ENCODE results near the gene CABLES1.
A peak's percentile ranks its signal among the peaks of the same experiment; 100 is the strongest.

CABLES1 gene

DNA sequence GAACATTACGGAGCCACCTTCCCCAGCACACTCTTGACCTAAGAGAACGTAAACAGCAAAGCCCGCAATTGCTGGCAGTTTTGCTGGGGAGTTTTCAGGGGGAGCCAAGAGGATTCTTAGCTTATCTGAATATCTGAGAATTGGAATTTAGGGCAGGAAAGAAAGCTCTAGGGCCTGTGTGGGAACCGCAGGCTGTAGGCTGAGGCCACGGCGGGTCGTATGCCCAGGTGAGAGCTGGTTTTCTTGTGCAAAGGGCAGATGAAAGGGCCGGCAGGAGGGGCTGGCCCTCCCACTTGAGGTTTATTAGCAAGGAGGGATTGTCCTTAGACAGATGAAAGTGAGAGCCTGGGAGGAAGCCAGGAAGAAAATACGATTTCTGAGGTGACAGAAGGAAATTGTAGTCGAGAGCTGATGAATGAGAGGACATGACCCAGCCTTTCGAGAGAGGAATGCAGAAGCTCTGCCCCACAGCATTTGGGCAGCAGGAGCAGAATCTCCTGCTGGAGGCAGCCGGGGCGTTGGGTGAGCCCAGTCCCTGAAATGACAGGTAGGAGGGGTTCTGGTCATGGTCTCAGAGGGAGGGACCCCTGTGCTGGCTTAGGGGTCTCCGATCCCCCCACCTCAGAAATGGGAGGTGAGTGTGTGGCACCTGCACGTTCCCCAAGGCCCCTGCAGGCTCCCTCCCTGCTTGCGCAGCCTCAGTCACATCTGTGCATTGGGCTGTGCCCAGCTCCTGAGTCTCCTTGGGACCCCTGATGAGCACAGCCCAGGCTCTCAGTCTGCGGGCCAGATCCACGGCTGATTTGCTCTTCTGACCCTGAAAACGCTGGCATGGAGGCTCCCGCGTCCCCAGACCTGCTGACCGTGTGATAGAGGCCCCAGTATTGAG lies 61.1 kb downstream of the CABLES1 start:
- peak; percentile 45 for DNase-seq

- no peak for DNase-seq
Measured at GRCh38 chr18:23198217-23198845, 63.0 kb downstream of the CABLES1 start.

- no peak for DNase-seq
Measured at GRCh38 chr18:23200756-23201155, 65.5 kb downstream of the CABLES1 start.

- no peak for DNase-seq
Measured at GRCh38 chr18:23201741-23202140, 66.5 kb downstream of the CABLES1 start.

DNA sequence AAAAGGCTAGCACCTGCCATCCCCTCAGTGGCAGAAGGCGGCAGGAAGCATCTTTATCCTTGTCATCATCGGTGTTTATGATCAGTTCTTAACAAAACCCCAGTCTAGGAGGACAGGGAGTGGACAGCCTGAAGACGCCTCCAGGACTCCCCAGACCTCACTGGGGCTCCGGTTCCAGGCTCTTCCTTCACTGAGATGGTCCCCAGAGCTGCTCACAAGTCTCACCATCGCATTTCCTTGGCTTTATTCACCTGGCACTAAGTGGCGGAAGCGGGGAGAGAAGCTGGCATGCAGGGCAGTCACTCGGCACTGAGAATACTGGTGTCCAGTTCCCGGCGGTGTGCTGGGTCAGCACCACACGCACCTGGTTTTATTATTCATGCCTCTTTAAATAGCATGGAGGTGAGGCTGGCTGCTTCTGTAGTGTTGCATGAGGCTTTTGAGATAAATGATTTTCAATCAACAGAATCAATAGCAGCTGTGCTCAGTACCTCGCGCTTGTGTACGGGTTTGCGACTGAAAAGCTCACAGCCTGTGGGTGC lies 68.7 kb downstream of the CABLES1 start:
- no peak for DNase-seq

GRCh38 chr18:23204589-23205235 lies 69.4 kb downstream of the CABLES1 start:
- no peak for DNase-seq

DNA sequence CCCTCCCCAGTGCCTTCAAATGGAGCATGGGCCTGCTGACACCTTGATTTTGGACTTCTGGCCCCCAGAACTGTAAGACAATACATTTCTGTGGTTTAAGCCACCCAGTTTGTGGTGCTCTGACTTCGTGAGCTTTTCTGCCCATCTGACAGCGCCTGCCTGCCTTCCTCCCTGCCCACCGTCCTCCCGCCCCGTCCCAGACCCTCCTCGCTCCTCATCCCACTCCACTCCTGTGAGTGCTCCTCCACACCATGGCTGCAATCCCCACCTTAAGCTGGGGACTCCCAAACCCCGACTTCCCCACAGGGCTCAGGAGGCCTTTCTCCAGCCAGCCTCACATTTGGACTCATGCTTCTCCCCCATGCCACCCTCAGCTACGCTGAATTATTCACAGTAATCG lies 70.7 kb downstream of the CABLES1 start:
- DNase-seq: no peak

DNA sequence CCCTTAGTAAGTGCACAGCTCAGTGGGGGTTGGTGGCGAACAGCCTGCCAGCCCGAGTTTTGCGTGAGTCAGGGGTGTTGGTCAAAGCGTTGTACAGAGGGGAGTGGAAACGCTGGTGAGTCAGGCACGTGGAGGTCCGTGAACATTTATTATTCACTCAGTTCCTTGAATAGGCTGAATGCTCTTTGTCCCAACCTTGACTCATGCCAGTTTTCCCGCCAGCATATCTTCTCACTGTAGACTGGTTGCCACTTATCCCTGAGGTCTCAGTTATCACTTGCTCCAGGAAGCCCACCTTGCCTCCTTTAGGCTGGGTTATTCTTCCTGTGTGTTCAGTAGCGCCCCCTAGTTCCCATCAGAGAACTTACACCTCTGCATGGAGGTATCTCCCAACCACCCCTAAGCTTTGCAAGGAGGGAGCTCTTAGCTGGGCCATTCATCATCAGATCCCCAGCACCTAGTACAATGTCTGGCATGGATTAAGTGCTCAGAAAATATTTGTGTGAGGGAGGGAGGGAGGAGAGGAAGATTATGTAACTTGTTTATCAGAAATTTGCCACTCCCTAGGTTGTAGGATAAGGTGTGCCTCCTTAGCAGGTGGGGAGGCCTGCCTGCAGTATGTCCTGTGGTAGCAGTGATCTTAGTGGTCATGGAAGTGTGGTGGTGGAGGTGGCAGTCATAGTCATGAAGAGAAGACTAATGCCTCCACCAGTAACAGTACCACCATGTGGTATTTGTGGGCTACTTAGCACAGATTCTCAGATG lies 72.1 kb downstream of the CABLES1 start:
- DNase-seq: peak; percentile 25

GRCh38 chr18:23207994-23208393 lies 72.7 kb downstream of the CABLES1 start:
- DNase-seq: no peak

DNA sequence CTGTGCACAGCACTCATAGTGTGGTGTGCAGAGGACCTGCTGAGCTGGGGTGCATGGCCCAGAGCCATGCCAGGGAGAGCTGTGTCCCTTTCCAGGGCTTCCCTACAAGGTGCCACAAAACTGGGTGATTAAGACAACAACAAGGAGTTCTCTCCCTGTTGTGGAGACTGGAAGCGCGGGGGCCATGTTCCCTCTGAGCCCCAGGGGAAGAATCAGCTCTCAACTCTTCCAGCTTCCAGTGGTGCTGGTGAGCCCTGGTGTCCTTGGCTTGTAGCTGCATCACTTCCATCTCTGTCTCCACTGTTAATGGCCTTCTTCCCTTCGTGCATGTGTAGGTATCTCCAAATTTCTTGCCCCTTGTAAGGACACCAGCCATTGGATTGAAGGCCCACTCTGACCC lies 73.3 kb downstream of the CABLES1 start:
- no peak for DNase-seq

DNA sequence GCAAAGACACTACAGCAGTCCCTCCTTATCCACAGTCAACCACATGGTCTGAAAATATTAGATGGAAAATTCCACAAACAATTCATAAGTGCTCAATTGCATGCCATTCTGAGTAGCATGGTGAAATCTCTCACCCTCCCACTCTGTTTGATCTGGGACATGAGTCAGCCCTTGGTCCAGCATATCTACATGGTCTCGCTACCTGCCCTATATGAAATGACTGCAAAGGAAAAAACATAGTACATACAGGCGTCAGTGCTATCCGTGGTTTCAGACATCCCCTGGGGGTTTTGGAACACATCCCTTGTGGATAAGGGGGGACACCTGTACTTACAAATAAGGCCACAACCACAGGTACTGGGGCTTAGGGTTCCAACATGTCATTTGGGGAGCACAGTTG lies 73.7 kb downstream of the CABLES1 start:
- no peak for DNase-seq

DNA sequence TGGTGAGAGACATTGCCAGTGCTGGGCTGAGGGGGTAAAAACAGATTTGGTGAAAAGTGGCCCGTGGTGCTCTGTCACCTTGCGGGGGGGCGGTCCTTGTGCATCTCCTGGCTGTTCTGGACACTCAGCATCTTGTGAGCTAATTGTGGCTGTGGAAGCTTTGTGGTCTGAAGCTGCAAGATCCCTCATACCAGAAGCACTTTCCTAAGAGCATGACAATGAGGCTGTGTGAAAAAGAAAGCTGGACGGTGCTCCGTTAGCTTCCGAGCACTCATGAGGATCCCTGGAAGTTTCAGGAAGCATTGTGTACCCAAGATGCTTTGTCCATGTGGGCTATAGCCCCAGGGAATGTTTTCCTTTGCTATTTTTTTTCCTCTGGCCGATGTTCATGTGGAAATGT lies 74.5 kb downstream of the CABLES1 start:
- DNase-seq: peak; percentile 31

GRCh38 chr18:23210526-23210925 lies 75.2 kb downstream of the CABLES1 start:
- no peak for DNase-seq

DNA sequence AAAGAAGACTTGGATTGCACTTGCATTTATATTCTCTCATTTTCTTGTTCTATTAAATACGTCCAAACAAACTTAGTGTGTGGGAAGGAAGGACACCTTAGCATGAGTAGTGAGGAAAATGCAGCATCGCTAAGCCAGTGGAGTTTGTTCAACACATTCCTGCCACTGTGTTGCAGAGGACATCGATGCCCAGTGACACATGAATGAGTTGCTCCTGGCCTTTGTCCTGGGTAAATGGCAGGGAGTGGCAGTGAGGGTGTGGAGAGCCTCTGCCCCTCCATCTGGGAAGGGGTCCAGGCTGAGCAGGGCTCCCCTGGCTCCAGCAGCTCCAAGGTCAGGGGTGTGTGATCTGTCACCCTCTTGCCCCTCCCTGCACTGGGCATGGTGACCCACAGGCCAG lies 75.9 kb downstream of the CABLES1 start:
- DNase-seq: peak; percentile 37

DNA sequence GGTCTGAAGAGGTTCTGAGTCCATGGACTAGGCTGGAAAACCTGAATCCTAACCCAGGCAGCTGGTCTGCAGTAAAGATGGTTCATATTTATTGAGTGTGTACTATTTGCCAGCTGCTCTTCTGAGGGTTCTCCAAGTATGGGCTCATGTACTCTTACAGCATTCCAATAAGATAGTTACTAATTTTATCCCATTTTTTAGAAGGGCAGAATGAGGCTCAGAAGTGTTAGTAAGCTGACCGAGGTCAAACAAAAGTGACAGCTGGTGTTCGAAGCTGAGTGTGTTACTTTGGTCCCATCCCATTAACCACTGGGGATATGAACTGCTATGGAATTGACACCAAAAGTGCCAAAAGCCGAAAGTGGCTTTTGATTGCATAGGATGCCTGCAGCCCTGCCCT lies 76.9 kb downstream of the CABLES1 start:
- DNase-seq: no peak

DNA sequence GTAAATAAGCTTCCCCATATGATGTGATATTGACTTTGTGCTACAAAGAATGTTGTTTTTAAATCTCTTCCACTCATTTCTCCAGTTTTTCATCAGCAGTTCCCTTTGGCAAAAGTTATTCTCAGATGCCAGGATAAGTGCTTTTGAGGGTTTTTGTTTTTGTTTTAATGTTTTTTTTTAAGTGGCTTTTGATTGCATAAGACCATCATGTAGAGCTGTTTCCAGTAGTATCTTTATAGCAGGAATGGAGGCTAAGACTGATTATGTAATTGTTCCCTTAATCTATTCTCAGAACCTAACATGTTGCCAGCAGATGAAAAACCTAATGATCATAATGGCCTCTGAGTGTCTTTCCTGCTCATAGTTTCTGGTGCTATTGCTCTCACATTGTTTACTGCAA lies 77.9 kb downstream of the CABLES1 start:
- DNase-seq: no peak

DNA sequence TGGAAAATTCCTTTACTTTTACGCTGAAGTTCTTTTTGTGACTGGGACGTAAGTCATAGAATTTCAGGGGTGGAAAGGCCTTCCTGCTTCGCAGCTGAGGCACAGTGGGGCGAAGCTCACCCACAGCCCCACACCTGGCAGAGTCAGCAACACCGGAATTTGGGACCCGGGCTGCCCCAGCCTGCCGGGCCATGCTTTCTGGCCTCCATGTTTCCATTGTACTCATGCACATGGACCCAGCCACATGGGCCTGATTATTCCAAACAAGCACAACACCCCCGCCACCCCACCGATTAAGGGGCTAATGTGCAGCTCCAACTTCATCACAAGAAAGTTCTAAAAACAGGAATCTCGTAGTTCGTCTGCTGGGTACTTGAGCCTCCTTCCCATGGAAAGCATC lies 82.5 kb downstream of the CABLES1 start:
- no peak for DNase-seq

GRCh38 chr18:23220355-23220754 lies 85.1 kb downstream of the CABLES1 start:
- no peak for DNase-seq

DNA sequence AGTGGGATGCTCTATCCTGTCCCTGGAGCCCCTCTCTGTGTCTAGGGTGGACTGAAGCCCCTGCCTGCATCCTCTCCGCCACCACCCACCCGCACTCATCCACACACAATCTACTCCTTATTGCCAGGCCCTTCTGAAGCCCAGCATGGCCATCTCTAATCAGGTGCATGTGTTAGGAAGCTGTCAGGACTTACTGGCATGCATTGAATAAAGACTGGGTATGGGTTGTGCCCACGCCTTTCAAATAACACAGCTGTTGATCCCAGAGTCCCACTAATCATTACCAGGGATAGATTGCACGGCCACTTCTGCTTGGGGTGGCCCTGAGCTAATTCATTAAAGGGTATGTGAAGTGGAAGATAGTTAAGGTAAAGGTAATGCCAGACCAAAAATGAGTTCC lies 88.4 kb downstream of the CABLES1 start:
- no peak for DNase-seq

DNA sequence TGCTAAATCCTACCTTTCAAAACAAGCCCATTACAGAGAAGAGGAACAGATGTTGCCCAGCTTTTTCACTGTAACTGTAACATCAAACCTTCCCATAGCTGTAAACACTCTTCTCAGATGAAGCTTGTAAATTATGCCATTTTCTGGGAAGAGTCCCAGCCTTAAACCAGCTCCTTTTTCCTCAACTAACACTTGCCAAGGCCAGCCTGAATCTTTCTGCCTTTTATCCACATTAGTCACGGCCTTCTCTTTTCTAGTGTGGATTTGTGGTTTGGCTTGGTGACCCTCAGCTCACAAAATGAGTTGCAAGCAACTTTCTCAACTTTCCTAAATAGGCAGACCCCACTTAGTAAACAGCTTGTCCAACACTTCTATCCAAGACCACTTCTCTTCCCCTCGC lies 90.2 kb downstream of the CABLES1 start:
- DNase-seq: no peak

DNA sequence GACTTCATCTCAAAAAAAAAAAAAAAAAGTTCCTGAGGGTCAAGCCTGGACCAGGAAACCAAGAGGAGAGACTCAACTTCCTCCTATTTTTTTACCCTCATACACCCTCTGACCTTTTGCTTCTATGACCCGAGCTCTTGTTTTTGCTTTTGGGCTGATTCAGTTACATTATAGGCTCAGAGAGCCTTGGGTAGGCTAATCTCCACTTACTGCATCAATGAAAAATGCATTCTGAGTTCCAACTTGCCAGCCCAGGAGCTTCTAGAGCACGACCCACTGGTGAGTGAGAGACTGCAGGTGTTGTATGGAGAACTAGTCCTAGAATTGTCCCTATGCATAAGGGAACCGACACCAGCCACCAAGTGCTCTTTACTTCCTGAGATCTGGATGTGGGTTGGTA lies 91.1 kb downstream of the CABLES1 start:
- no peak for DNase-seq

DNA sequence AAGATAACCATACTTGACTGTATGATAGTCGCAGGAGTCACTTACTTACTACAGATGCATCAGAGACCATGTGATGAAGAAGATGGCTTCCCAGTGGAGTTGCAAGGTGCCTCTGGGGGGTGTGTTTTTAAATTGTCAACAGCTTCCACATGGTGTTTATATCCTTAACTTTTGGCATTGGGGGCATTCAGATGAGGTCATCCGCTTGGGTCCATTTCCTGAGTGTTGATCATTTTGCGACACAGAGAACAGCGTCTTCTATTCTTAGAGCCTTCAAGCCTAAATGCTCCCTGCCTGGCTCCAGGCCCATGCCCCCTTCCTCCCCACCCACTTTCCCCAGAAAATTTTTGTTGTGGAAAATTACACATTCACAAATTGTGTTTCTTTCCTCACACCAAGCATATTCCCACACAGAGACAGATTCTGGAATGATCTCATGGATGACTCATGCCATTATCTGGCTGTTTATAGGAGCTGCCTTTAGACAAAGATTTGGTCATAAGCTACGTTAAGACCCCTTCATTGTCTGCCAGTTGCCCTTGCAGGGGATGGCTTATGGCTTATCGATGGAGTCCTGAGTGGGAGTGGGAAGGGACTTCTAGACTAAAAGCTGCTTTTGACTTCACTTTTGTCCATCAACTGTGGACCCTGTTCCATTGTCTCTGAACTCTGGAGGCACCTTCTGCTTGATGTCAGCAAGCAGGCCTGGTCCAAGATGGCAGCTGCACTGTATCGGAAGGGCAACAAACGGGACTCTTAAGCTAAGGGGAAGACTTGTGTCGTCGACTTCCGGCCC lies 91.8 kb downstream of the CABLES1 start:
- DNase-seq: no peak

Data from activated effector memory CD4-positive, alpha-beta T cell treated with anti-CD3 and anti-CD28 coated beads, Interleukin-2, amount 50 U/mL, for 16 hours (primary cell).